HG03095 (cell line): ENCODE results near the gene CCL4.

ENCODE experiments used
- ATAC-seq: cut with Tn5 transposase; IDR thresholded peaks from one replicate; pipeline ENCODE4 v1.9.1; 2021; ENCODE audit warnings: moderate library complexity; ENCODE audit not compliant: unreplicated experiment

CCL4 gene

DNA sequence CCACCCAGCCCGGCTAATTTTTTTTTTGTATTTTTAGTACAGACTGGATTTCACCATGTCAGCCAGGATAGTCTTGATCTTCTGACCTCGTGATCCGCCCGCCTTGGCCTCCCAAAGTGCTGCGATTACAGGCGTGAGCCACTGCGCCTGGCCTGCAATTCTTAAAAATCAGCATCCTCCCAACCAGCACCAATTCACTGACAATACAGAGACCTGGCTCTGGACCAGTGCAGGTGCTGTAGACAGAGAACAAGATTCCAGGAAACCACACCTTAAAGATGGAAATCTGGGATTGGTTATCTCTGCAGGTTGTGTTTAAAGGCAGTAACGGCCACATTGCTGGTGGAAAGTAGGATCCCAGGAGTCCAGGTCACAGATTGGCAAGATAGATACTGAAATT lies 39.2 kb downstream of the CCL4 start:
- no peak for ATAC-seq

DNA sequence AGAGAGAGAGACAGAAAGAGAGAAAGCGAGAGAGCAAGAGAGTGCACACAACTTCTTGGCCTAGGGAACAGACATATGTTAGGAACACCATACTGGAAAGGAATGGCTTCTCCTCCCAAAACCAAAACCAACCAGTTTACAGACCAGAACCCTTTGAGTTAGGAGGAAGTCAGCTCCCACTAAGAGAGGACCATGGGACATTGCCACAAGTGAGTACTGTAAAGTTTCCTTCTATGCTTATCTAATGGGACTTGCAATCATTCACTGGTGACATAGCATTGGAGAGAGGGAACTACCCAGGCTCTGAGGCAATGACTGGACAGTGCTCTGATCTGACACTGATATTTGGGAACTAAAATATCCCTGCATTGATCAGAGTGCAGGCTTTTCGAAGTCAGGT lies 40.4 kb downstream of the CCL4 start:
- ATAC-seq: no peak

GRCh38 chr17:36144981-36145729 lies 41.5 kb downstream of the CCL4 start:
- no peak for ATAC-seq

GRCh38 chr17:36147601-36148000 lies 44.0 kb downstream of the CCL4 start:
- no peak for ATAC-seq

DNA sequence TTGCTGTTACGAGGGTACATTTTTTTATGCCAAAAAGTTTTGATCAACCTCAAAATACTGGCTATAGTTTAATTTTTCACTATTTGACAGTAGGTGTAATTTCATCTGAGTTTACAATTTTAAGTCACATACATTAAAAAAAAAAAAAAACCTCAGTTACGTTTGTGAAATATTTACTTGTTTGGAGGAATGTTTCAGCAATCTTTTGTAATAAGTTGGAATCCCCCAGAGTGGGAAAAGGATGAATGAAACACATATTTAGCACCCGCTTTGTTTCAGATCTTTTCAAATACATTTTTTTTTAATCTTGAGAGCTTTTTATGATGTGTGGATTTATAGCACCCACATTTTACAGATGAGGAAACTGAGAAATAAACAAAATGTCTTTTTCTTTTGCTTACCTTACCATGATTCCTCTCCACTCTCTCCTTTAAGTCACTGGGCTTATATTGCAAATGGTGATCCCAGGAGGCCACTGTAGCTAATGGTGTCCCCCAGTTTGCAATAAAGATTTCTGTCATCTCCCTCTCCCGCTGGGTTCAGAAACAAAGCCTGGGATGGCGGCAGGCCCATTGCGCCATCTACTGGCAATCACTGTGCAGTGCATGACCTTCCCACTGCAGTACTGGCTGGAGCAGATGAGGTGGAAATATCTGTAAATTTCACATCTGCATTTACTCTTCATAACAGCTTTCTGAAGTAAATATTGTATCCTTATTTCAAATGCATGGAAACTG lies 45.1 kb downstream of the CCL4 start:
- no peak for ATAC-seq

GRCh38 chr17:36149296-36149820 lies 45.7 kb downstream of the CCL4 start:
- no peak for ATAC-seq

DNA sequence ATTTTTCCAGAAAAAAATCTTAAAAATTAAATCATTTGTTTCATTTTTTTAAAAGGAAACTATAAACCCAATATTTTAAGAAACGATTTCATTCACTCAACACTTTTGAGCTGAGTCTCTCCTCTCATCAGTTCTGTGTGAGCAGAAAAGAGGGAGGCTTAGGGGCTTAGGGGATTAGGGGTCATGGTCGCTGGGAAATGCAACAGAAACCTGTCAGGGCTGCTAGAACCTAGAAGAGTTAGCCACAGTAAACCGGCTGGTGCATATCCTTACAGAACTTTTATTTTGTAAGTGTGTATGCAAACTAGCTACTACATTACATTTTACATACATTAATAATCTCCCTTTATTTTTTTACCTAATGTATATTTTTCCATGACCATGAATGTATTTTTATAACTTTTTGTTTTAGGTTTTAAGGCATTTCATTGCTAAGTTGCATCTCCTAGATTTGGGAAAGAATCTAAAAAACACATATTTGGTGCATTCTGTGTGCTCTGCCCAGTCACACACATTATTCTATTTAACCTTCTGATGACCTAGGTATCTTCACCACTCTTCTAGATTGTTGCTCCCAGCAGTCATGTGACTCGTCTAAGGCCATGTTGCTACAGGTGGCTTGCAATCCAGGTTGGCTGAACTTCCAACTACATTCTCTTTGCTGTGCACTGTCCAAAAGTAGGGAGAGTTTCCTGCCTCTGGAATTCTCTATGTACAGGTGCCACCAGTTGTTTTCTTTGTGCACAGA lies 48.4 kb downstream of the CCL4 start:
- ATAC-seq: no peak

GRCh38 chr17:36152639-36153120 lies 49.1 kb downstream of the CCL4 start:
- no peak for ATAC-seq

GRCh38 chr17:36153895-36154610 lies 50.4 kb downstream of the CCL4 start:
- ATAC-seq: no peak
